Measurements from ENCODE around the gene EPS8. TPM values are rescaled to one million over a fixed set of nuclear protein-coding genes. Genes with fewer than 3 reads are reported as not detected.

EPS8 gene
- total RNA-seq, 1 donor from 2014 or later: 31.7 TPM

- no peaks in the 10 kb centered on the region for H3K9me3 Mint-ChIP-seq
- peaks cover 5% of the 10 kb centered on the region for H3K4me1 Mint-ChIP-seq (ENCODE audit: unreplicated experiment)
- no peak overlapping the region for H3K27ac Mint-ChIP-seq
- H3K27me3 Mint-ChIP-seq: no peaks in the 10 kb centered on the region
- peaks cover 8% of the 10 kb centered on the region for H3K36me3 Mint-ChIP-seq
- no peak overlapping the region for H3K4me3 Mint-ChIP-seq
- TF ChIP-seq CTCF (conservative IDR thresholded peaks at IDR 0.05): no peak
- DNase-seq (ENCODE audit: extremely low spot score, unreplicated experiment): no peak
Measured at GRCh38 chr12:15689751-15690191, 99.4 kb downstream of the EPS8 start.

- no peaks in the 10 kb centered on the region for H3K9me3 Mint-ChIP-seq
- H3K36me3 Mint-ChIP-seq: peaks cover 8% of the 10 kb centered on the region
- H3K27me3 Mint-ChIP-seq: no peaks in the 10 kb centered on the region
- H3K4me3 Mint-ChIP-seq: no peak overlapping the region
- DNase-seq (ENCODE audit: extremely low spot score, unreplicated experiment): no peak
- no peak overlapping the region for H3K27ac Mint-ChIP-seq
- TF ChIP-seq CTCF (conservative IDR thresholded peaks at IDR 0.05): no peak
- H3K4me1 Mint-ChIP-seq (ENCODE audit: unreplicated experiment): peaks cover 5% of the 10 kb centered on the region
Measured at GRCh38 chr12:15688838-15689625, 100.2 kb downstream of the EPS8 start.

- H3K36me3 Mint-ChIP-seq: peaks cover 5% of the 10 kb centered on the region
- peaks cover 5% of the 10 kb centered on the region for H3K4me1 Mint-ChIP-seq (ENCODE audit: unreplicated experiment)
- H3K4me3 Mint-ChIP-seq: no peak overlapping the region
Measured at GRCh38 chr12:15688202-15688736, 100.9 kb downstream of the EPS8 start.

GRCh38 chr12:15687583-15687982, 101.6 kb downstream of the EPS8 start:
- Mint-ChIP-seq H3K27ac (no peak overlapping the region), H3K4me3 (no peak overlapping the region), H3K27me3 (no peaks in the 10 kb centered on the region), H3K9me3 (no peaks in the 10 kb centered on the region), H3K36me3 (peaks cover 5% of the 10 kb centered on the region), H3K4me1 (ENCODE audit: unreplicated experiment) (peaks cover 5% of the 10 kb centered on the region)
- TF ChIP-seq CTCF (conservative IDR thresholded peaks at IDR 0.05): no peak
- no peak for DNase-seq (ENCODE audit: extremely low spot score, unreplicated experiment)

More at GRCh38 chr12:15688202-15688736, 100.9 kb downstream of the EPS8 start:
- no peak for TF ChIP-seq CTCF (conservative IDR thresholded peaks at IDR 0.05)
- H3K27me3 Mint-ChIP-seq: no peaks in the 10 kb centered on the region
- no peak overlapping the region for H3K27ac Mint-ChIP-seq
- no peak for DNase-seq (ENCODE audit: extremely low spot score, unreplicated experiment)
- no peaks in the 10 kb centered on the region for H3K9me3 Mint-ChIP-seq

- peaks cover 8% of the 10 kb centered on the region for H3K36me3 Mint-ChIP-seq
- H3K27me3 Mint-ChIP-seq: no peaks in the 10 kb centered on the region
- no peak overlapping the region for H3K4me3 Mint-ChIP-seq
- no peak overlapping the region for H3K27ac Mint-ChIP-seq
- H3K9me3 Mint-ChIP-seq: no peaks in the 10 kb centered on the region
- no peak for TF ChIP-seq CTCF (conservative IDR thresholded peaks at IDR 0.05)
- DNase-seq (ENCODE audit: extremely low spot score, unreplicated experiment): no peak
- peaks cover 5% of the 10 kb centered on the region for H3K4me1 Mint-ChIP-seq (ENCODE audit: unreplicated experiment)
Measured at GRCh38 chr12:15684896-15685658, 104.1 kb downstream of the EPS8 start.

All from type B pancreatic cell (in vitro differentiated cells).